ENCODE measurements around the gene SMARCC1. TPM values are rescaled to one million over a fixed set of nuclear protein-coding genes. Genes with fewer than 3 reads are reported as not detected.
A peak's percentile ranks its signal among the peaks of the same experiment; 100 is the strongest.

Gene SMARCC1
- total RNA-seq, 1 experiment from 2014 or later: 249 TPM

DNA sequence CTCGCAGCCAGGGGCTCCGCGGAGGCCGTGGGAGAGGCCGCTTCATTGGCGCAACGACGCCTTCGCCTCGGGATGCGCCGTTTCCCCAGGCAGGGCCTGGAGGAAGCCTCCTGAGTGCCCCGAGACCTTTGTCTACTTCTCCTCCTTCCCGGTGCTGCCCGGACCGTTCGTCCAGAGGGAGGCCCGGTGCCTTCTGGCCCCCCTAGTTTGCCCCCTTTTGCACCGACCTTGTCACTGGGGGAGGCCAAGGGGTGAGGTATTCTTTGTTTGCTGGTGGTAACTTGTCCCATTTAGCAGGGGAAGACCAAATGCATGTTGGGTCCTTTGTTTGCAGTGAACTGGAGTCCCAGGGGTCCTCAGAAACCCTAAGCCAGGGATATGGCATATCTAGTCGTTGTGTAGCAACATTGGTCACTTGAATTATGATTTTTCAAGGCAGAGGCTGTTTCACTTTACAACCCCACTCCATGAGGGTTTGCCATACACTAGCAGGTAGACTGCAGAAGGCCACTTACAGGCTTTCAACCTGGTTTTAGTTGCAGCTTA lies 21.9 kb upstream of the SMARCC1 start (continued):
- TF ChIP-seq EMX1 (CRISPR knock-in tag; IDR thresholded peaks at IDR 0.05) (no peak), PRRX2 (CRISPR knock-in tag; IDR thresholded peaks at IDR 0.05) (no peak), ZNF671 (CRISPR knock-in tag; IDR thresholded peaks at IDR 0.05) (no peak)
- TF ChIP-seq, protein P1, sequence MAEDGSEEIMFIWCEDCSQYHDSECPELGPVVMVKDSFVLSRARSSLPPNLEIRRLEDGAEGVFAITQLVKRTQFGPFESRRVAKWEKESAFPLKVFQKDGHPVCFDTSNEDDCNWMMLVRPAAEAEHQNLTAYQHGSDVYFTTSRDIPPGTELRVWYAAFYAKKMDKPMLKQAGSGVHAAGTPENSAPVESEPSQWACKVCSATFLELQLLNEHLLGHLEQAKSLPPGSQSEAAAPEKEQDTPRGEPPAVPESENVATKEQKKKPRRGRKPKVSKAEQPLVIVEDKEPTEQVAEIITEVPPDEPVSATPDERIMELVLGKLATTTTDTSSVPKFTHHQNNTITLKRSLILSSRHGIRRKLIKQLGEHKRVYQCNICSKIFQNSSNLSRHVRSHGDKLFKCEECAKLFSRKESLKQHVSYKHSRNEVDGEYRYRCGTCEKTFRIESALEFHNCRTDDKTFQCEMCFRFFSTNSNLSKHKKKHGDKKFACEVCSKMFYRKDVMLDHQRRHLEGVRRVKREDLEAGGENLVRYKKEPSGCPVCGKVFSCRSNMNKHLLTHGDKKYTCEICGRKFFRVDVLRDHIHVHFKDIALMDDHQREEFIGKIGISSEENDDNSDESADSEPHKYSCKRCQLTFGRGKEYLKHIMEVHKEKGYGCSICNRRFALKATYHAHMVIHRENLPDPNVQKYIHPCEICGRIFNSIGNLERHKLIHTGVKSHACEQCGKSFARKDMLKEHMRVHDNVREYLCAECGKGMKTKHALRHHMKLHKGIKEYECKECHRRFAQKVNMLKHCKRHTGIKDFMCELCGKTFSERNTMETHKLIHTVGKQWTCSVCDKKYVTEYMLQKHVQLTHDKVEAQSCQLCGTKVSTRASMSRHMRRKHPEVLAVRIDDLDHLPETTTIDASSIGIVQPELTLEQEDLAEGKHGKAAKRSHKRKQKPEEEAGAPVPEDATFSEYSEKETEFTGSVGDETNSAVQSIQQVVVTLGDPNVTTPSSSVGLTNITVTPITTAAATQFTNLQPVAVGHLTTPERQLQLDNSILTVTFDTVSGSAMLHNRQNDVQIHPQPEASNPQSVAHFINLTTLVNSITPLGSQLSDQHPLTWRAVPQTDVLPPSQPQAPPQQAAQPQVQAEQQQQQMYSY (CRISPR knock-in tag; IDR thresholded peaks at IDR 0.05): 0 out of 2 replicates have a peak, but pooled peaks have one; percentile 16
- TF ChIP-seq, protein P2, sequence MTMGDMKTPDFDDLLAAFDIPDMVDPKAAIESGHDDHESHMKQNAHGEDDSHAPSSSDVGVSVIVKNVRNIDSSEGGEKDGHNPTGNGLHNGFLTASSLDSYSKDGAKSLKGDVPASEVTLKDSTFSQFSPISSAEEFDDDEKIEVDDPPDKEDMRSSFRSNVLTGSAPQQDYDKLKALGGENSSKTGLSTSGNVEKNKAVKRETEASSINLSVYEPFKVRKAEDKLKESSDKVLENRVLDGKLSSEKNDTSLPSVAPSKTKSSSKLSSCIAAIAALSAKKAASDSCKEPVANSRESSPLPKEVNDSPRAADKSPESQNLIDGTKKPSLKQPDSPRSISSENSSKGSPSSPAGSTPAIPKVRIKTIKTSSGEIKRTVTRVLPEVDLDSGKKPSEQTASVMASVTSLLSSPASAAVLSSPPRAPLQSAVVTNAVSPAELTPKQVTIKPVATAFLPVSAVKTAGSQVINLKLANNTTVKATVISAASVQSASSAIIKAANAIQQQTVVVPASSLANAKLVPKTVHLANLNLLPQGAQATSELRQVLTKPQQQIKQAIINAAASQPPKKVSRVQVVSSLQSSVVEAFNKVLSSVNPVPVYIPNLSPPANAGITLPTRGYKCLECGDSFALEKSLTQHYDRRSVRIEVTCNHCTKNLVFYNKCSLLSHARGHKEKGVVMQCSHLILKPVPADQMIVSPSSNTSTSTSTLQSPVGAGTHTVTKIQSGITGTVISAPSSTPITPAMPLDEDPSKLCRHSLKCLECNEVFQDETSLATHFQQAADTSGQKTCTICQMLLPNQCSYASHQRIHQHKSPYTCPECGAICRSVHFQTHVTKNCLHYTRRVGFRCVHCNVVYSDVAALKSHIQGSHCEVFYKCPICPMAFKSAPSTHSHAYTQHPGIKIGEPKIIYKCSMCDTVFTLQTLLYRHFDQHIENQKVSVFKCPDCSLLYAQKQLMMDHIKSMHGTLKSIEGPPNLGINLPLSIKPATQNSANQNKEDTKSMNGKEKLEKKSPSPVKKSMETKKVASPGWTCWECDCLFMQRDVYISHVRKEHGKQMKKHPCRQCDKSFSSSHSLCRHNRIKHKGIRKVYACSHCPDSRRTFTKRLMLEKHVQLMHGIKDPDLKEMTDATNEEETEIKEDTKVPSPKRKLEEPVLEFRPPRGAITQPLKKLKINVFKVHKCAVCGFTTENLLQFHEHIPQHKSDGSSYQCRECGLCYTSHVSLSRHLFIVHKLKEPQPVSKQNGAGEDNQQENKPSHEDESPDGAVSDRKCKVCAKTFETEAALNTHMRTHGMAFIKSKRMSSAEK (CRISPR knock-in tag; IDR thresholded peaks at IDR 0.05; ENCODE audit: borderline replicate concordance): no peak

DNA sequence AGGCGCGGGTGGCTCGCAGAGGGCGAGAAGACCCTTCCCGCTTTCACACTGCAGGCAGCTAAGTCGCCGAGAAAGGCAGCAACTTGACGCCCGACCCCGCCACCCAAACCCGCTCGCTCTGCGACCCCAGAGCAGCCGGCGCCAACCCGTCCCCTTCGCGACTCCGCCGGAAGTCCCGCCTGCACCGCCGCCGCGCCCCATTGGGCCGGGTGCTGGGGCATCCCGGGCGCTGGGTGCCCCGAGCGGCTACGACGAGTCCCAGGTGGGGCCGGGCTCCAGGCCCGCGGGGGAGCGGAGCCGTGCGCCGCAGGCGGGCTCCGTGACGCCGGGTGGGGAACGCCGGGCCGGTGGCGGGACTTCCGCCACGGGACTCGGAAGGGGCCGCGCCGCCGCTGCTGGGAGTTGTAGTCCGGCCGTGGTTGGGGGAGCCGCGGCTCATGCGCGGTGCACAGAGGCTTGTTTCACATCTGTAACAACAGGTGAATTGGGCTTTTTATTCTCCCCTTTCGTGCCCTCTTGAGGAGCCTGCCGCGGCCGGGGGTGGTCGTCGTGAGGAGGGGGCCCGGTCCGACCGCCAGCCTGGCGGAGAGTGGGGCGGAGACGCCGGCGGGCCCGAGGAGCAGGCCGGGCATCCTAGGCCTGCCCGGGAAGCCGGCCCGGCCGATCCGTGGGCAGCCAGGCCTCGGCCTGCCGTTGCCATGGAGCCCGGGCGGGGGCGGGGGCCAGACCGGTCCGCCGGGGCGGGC lies 21.2 kb upstream of the SMARCC1 start, which contains the start of gene DHX30:
TSS of gene DHX30 (plus strand) at position 405 of the 746 bp plus-strand sequence. CDS start 7,546 bp downstream, outside the sequence.
- POLR2A ChIA-PET: interaction anchor here (0.6 to 1.5 kb wide), 3 partner anchors 11 to 639 kb away, joined by 3 to 5 read pairs (median 4); partner anchors contain the start of gene SETD2
- CTCF ChIA-PET: interaction anchor here (0.6 to 1.7 kb wide), 5 partner anchors 11 to 280 kb away, joined by 3 to 10 read pairs (median 5); no protein-coding TSS in a partner anchor
- H3K36me3 Mint-ChIP-seq: peaks cover 14% of the 10 kb centered on the region
- TF ChIP-seq, protein P3, sequence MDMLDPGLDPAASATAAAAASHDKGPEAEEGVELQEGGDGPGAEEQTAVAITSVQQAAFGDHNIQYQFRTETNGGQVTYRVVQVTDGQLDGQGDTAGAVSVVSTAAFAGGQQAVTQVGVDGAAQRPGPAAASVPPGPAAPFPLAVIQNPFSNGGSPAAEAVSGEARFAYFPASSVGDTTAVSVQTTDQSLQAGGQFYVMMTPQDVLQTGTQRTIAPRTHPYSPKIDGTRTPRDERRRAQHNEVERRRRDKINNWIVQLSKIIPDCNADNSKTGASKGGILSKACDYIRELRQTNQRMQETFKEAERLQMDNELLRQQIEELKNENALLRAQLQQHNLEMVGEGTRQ (CRISPR knock-in tag; IDR thresholded peaks at IDR 0.05): peak; percentile 89
- TF ChIP-seq, protein P4, sequence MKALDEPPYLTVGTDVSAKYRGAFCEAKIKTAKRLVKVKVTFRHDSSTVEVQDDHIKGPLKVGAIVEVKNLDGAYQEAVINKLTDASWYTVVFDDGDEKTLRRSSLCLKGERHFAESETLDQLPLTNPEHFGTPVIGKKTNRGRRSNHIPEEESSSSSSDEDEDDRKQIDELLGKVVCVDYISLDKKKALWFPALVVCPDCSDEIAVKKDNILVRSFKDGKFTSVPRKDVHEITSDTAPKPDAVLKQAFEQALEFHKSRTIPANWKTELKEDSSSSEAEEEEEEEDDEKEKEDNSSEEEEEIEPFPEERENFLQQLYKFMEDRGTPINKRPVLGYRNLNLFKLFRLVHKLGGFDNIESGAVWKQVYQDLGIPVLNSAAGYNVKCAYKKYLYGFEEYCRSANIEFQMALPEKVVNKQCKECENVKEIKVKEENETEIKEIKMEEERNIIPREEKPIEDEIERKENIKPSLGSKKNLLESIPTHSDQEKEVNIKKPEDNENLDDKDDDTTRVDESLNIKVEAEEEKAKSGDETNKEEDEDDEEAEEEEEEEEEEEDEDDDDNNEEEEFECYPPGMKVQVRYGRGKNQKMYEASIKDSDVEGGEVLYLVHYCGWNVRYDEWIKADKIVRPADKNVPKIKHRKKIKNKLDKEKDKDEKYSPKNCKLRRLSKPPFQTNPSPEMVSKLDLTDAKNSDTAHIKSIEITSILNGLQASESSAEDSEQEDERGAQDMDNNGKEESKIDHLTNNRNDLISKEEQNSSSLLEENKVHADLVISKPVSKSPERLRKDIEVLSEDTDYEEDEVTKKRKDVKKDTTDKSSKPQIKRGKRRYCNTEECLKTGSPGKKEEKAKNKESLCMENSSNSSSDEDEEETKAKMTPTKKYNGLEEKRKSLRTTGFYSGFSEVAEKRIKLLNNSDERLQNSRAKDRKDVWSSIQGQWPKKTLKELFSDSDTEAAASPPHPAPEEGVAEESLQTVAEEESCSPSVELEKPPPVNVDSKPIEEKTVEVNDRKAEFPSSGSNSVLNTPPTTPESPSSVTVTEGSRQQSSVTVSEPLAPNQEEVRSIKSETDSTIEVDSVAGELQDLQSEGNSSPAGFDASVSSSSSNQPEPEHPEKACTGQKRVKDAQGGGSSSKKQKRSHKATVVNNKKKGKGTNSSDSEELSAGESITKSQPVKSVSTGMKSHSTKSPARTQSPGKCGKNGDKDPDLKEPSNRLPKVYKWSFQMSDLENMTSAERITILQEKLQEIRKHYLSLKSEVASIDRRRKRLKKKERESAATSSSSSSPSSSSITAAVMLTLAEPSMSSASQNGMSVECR (CRISPR knock-in tag; IDR thresholded peaks at IDR 0.05; ENCODE audit: borderline replicate concordance): no peak
- TF ChIP-seq, protein P5, sequence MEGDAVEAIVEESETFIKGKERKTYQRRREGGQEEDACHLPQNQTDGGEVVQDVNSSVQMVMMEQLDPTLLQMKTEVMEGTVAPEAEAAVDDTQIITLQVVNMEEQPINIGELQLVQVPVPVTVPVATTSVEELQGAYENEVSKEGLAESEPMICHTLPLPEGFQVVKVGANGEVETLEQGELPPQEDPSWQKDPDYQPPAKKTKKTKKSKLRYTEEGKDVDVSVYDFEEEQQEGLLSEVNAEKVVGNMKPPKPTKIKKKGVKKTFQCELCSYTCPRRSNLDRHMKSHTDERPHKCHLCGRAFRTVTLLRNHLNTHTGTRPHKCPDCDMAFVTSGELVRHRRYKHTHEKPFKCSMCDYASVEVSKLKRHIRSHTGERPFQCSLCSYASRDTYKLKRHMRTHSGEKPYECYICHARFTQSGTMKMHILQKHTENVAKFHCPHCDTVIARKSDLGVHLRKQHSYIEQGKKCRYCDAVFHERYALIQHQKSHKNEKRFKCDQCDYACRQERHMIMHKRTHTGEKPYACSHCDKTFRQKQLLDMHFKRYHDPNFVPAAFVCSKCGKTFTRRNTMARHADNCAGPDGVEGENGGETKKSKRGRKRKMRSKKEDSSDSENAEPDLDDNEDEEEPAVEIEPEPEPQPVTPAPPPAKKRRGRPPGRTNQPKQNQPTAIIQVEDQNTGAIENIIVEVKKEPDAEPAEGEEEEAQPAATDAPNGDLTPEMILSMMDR (IDR thresholded peaks at IDR 0.05): no peak
- TF ChIP-seq ELF4 (CRISPR knock-in tag; IDR thresholded peaks at IDR 0.05; ENCODE audit: low read depth): peak; percentile 73; the same call in 1 of the 2 replicates
- TF ChIP-seq ETV6 (CRISPR knock-in tag; IDR thresholded peaks at IDR 0.05): peak; percentile 51; the same call in 1 of the 2 replicates
- 0 out of 2 replicates have a peak, but pooled peaks have one; percentile 40 for TF ChIP-seq ZNF317 (CRISPR knock-in tag; IDR thresholded peaks at IDR 0.05; ENCODE audit: borderline replicate concordance, low read depth)
- no peak for TF ChIP-seq ZNF121 (CRISPR knock-in tag; IDR thresholded peaks at IDR 0.05)
- no peak for TF ChIP-seq NR3C1 (CRISPR knock-in tag; conservative IDR thresholded peaks at IDR 0.05; ENCODE audit: low read depth)
- TF ChIP-seq, protein P6, sequence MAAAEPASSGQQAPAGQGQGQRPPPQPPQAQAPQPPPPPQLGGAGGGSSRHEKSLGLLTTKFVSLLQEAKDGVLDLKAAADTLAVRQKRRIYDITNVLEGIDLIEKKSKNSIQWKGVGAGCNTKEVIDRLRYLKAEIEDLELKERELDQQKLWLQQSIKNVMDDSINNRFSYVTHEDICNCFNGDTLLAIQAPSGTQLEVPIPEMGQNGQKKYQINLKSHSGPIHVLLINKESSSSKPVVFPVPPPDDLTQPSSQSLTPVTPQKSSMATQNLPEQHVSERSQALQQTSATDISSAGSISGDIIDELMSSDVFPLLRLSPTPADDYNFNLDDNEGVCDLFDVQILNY (CRISPR knock-in tag; IDR thresholded peaks at IDR 0.05): peak; percentile 90
- TF ChIP-seq TEAD1 (CRISPR knock-in tag; IDR thresholded peaks at IDR 0.05): 0 out of 2 replicates have a peak, but pooled peaks have one; percentile 65
- TF ChIP-seq ZNF138 (CRISPR knock-in tag; conservative IDR thresholded peaks at IDR 0.05): no peak
- no peak; the same call in 1 of the 2 replicates for TF ChIP-seq MYBL2 (CRISPR knock-in tag; IDR thresholded peaks at IDR 0.05)
- TF ChIP-seq ZNF232 (CRISPR knock-in tag; IDR thresholded peaks at IDR 0.05): peak; percentile 74

More for the DNA sequence above, 21.2 kb upstream of the SMARCC1 start, which contains the start of gene DHX30:
- H3K4me3 Mint-ChIP-seq: peak within 1 kb of the TSS; percentile 98
- H3K27ac Mint-ChIP-seq: peak within 1 kb of the TSS; percentile 98
- peak; percentile 71 for DNase-seq (ENCODE audit: low spot score)
- ATAC-seq: peak; percentile 76
- peaks cover 11% of the 10 kb centered on the region; the same call in 1 of the 2 replicates for H3K4me1 Mint-ChIP-seq
- no peaks in the 10 kb centered on the region for H3K27me3 Mint-ChIP-seq (ENCODE audit: low read depth)
- no peaks in the 10 kb centered on the region for H3K9me3 Mint-ChIP-seq
